Measurements from ENCODE around the gene GPR39. TPM values are rescaled to one million over a fixed set of nuclear protein-coding genes. Genes with fewer than 3 reads are reported as not detected.

The GPR39 gene
- total and polyA plus RNA-seq, 2 donors (not counting 1 experiment from before 2014, with no cell fraction given) = not detected

- H4K20me1 ChIP-seq (ENCODE audit: control insufficient read depth, insufficient read depth, low read length, poor library complexity, severe bottlenecking) = no peaks in the 10 kb centered on the region
- TF ChIP-seq EZH2 (IDR thresholded peaks at IDR 0.05; ENCODE audit: borderline replicate concordance, insufficient read depth, low read depth, low read length, poor library complexity, severe bottlenecking) (no peak), CTCF (IDR thresholded peaks at IDR 0.05) (no peak)
- no peaks in the 10 kb centered on the region for H3K4me1 ChIP-seq (ENCODE audit: control insufficient read depth in 2 of 2, insufficient read depth in 2 of 2, low read length in 2 of 2)
- H3K9me3 ChIP-seq (ENCODE audit: control extremely low read depth in 1 of 3, control insufficient read depth in 2 of 3, insufficient read depth in 1 of 3, low read length in 2 of 3) = peaks cover 0 to 4% (median 0%) of the 10 kb centered on the region in 3 donors
- no peak overlapping the region for H3K4me3 ChIP-seq (ENCODE audit: control extremely low read depth in 1 of 5, extremely low read depth in 1 of 5, insufficient read depth in 1 of 5, low read depth in 2 of 5, low read length in 4 of 5)
- H3K9ac ChIP-seq (ENCODE audit: low read length) = no peak overlapping the region
- intact Hi-C loops (cut with micrococcal nuclease) = no loop called here
- ATAC-seq (ENCODE audit: low read depth) = no peak
- H3K9me3 Mint-ChIP-seq (ENCODE audit: insufficient read depth) = no peaks in the 10 kb centered on the region
- no peaks in the 10 kb centered on the region for H3K4me1 Mint-ChIP-seq
- H3K36me3 ChIP-seq (replicated peaks in 1 of 2; ENCODE audit: control extremely low read depth in 1 of 2, control insufficient read depth in 1 of 2, extremely low read depth in 1 of 2, insufficient read depth in 2 of 2, low read length in 1 of 2) = no peaks in the 10 kb centered on the region
- H3K27me3 Mint-ChIP-seq = no peaks in the 10 kb centered on the region
- no peak overlapping the region for H3K27ac ChIP-seq (ENCODE audit: low read length in 2 of 2)
- WGBS (ENCODE audit: insufficient coverage) = no CpG with 5 or more reads among the region's 2 CpGs
- CTCF ChIA-PET = no interaction called here
- no peaks in the 10 kb centered on the region for H3K79me2 ChIP-seq (ENCODE audit: control insufficient read depth, insufficient read depth, low read length)
- no peaks in the 10 kb centered on the region for H3K27me3 ChIP-seq (replicated peaks in 1 of 4; ENCODE audit: control extremely low read depth in 1 of 4, control insufficient read depth in 3 of 4, insufficient read depth in 4 of 4, low read length in 3 of 4)
- H2AFZ ChIP-seq (ENCODE audit: insufficient read depth, low read depth, low read length, poor library complexity, severe bottlenecking) = no peak overlapping the region
- POLR2A ChIA-PET = no interaction called here
- no peak overlapping the region for H3K4me3 Mint-ChIP-seq
- no peak for DNase-seq
- no peak overlapping the region for H3K4me2 ChIP-seq (replicated peaks; ENCODE audit: low read depth, low read length, poor library complexity, severe bottlenecking)
- no peak overlapping the region for H3K27ac Mint-ChIP-seq
These were observed 147.5 kb downstream of the GPR39 start for GRCh38 chr2:132564065-132564464.

- WGBS (ENCODE audit: insufficient coverage) = 100% methylated on average over 1 of the region's 6 CpGs
- Histone ChIP-seq H3K36me3 (replicated peaks in 1 of 2; ENCODE audit: control extremely low read depth in 1 of 2, control insufficient read depth in 1 of 2, extremely low read depth in 1 of 2, insufficient read depth in 2 of 2, low read length in 1 of 2) (no peaks in the 10 kb centered on the region), H3K4me1 (ENCODE audit: control insufficient read depth in 2 of 2, insufficient read depth in 2 of 2, low read length in 2 of 2) (no peaks in the 10 kb centered on the region), H3K4me2 (replicated peaks; ENCODE audit: low read depth, low read length, poor library complexity, severe bottlenecking) (no peak overlapping the region), H3K79me2 (ENCODE audit: control insufficient read depth, insufficient read depth, low read length) (no peaks in the 10 kb centered on the region), H3K9ac (ENCODE audit: low read length) (no peak overlapping the region), H3K9me3 (ENCODE audit: control extremely low read depth in 1 of 3, control insufficient read depth in 2 of 3, insufficient read depth in 1 of 3, low read length in 2 of 3) (peaks cover 0 to 4% (median 0%) of the 10 kb centered on the region in 3 donors), H2AFZ (ENCODE audit: insufficient read depth, low read depth, low read length, poor library complexity, severe bottlenecking) (no peak overlapping the region), H3K27me3 (replicated peaks in 1 of 4; ENCODE audit: control extremely low read depth in 1 of 4, control insufficient read depth in 3 of 4, insufficient read depth in 4 of 4, low read length in 3 of 4) (no peaks in the 10 kb centered on the region), H3K27ac (ENCODE audit: low read length in 2 of 2) (no peak overlapping the region), H4K20me1 (ENCODE audit: control insufficient read depth, insufficient read depth, low read length, poor library complexity, severe bottlenecking) (no peaks in the 10 kb centered on the region), H3K4me3 (ENCODE audit: control extremely low read depth in 1 of 5, extremely low read depth in 1 of 5, insufficient read depth in 1 of 5, low read depth in 2 of 5, low read length in 4 of 5) (no peak overlapping the region)
- CTCF ChIA-PET = interaction anchor here (1.0 kb wide), 1 partner anchor 19 kb away, joined by 3 read pairs; no protein-coding TSS in a partner anchor
- Mint-ChIP-seq H3K4me1 (no peaks in the 10 kb centered on the region), H3K9me3 (ENCODE audit: insufficient read depth) (no peaks in the 10 kb centered on the region), H3K27me3 (peaks cover 4% of the 10 kb centered on the region), H3K4me3 (no peak overlapping the region), H3K27ac (no peak overlapping the region)
- POLR2A ChIA-PET = no interaction called here
- intact Hi-C loops (cut with micrococcal nuclease) = no loop called here
- DNase-seq = no peak
- no peak for ATAC-seq (ENCODE audit: low read depth)
- no peak for TF ChIP-seq EZH2 (IDR thresholded peaks at IDR 0.05; ENCODE audit: borderline replicate concordance, insufficient read depth, low read depth, low read length, poor library complexity, severe bottlenecking)
- TF ChIP-seq CTCF (IDR thresholded peaks at IDR 0.05) = no peak
These were observed 149.8 kb downstream of the GPR39 start for GRCh38 chr2:132566379-132566778.

Data from B cell (primary cell).